SU-DHL-6 (cell line): ENCODE data around the gene TSPAN4.

Experiments used
- CTCF ChIP-seq: fragments of 200-600 bp; sonication (generic); IDR thresholded peaks from one replicate; pipeline ENCODE4 v1.5.1; 2017; ENCODE audit warnings: antibody characterized with exemption, mild to moderate bottlenecking, low read length, moderate library complexity; ENCODE audit not compliant: insufficient read depth, poor library complexity, severe bottlenecking
- EZH2phosphoT487 ChIP-seq: fragments of 200-600 bp; sonication (generic), shearing (Covaris generic); conservative IDR thresholded peaks from 2 replicates; pipeline ENCODE4 v1.6.1; 2018; ENCODE audit warnings: mild to moderate bottlenecking, antibody characterized with exemption, low read length, moderate library complexity, mixed read lengths

- TF ChIP-seq CTCF (no peak), EZH2phosphoT487 (no peak)
Measured at GRCh38 chr11:846496-847098, 3.9 kb downstream of the TSPAN4 start.
